ENCODE measurements around the gene KIF13A. TPM values are rescaled to one million over a fixed set of nuclear protein-coding genes. Genes with fewer than 3 reads are reported as not detected.

The KIF13A gene
- total RNA-seq, 2 experiments from 2014 or later = 0.91 to 1.4 TPM

GRCh38 chr6:17744019-17744756 lies 243.2 kb downstream of the KIF13A start:
- no peak for ATAC-seq (ENCODE audit: poor library complexity)
- CTCF ChIA-PET = interaction anchor here (0.9 to 1.0 kb wide), 2 partner anchors 51 to 60 kb away, joined by 3 to 4 read pairs; no protein-coding TSS in a partner anchor
- intact Hi-C loops (cut with DNase I, micrococcal nuclease) = no loop called here
- peaks cover 2% of the 10 kb centered on the region for H3K9me3 Mint-ChIP-seq
- DNase-seq = no peak
- no peaks in the 10 kb centered on the region for H3K36me3 Mint-ChIP-seq (ENCODE audit: low read depth)
- TF ChIP-seq, protein P1, sequence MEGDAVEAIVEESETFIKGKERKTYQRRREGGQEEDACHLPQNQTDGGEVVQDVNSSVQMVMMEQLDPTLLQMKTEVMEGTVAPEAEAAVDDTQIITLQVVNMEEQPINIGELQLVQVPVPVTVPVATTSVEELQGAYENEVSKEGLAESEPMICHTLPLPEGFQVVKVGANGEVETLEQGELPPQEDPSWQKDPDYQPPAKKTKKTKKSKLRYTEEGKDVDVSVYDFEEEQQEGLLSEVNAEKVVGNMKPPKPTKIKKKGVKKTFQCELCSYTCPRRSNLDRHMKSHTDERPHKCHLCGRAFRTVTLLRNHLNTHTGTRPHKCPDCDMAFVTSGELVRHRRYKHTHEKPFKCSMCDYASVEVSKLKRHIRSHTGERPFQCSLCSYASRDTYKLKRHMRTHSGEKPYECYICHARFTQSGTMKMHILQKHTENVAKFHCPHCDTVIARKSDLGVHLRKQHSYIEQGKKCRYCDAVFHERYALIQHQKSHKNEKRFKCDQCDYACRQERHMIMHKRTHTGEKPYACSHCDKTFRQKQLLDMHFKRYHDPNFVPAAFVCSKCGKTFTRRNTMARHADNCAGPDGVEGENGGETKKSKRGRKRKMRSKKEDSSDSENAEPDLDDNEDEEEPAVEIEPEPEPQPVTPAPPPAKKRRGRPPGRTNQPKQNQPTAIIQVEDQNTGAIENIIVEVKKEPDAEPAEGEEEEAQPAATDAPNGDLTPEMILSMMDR (IDR thresholded peaks at IDR 0.05) = no peak
- Histone ChIP-seq H3K4me3 (ENCODE audit: low read length) (no peak overlapping the region), H3K9me3 (ENCODE audit: control insufficient read depth in 1 of 2, insufficient read depth in 1 of 2, low read length in 2 of 2) (peaks cover 0 to 6% of the 10 kb centered on the region in 2 experiments), H3K27me3 (ENCODE audit: control insufficient read depth in 1 of 2, insufficient read depth in 2 of 2, low read length in 2 of 2) (peaks cover 0 to 4% of the 10 kb centered on the region in 2 experiments), H3K36me3 (ENCODE audit: insufficient read depth, low read length) (no peaks in the 10 kb centered on the region), H3K27ac (ENCODE audit: low read depth in 1 of 2, low read length in 2 of 2) (no peak overlapping the region), H3K4me1 (ENCODE audit: insufficient read depth, low read length) (no peaks in the 10 kb centered on the region)
- H3K4me1 Mint-ChIP-seq (ENCODE audit: low read depth) = peaks cover 3% of the 10 kb centered on the region
- no peak overlapping the region for H3K27ac Mint-ChIP-seq
- peaks cover 7% of the 10 kb centered on the region for H3K27me3 Mint-ChIP-seq
- POLR2A ChIA-PET = interaction anchor here (0.7 to 1.1 kb wide), 2 partner anchors 10 to 144 kb away, joined by 3 to 5 read pairs; partner anchors contain the start of gene FAM8A1
- H3K4me3 Mint-ChIP-seq = no peak overlapping the region

DNA sequence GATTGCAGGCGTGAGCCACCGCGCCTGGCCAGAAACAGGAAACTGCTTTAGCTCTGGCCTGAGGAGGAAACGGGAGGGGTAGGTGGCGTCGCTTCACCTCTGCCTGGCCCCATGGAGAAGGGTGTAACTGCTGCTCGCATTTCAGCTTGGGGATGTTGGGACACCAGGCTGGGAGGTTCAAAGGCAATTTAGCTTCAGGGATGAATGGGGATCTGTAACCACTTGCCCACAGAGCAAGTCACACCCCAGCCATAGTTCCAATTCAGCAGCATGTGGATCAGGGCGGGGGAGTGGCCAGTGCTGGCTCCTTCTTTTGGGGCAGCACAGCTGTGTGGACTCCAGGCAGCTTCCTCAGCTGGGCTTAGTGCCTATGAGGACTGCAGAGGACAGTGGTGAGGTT lies 245.9 kb downstream of the KIF13A start:
- DNase-seq = no peak
- H3K9me3 Mint-ChIP-seq = peaks cover 11% of the 10 kb centered on the region
- TF ChIP-seq, protein P1 (IDR thresholded peaks at IDR 0.05) = no peak
- no peak overlapping the region for H3K27ac ChIP-seq (ENCODE audit: low read depth in 1 of 2, low read length in 2 of 2)
- no peaks in the 10 kb centered on the region for H3K4me1 ChIP-seq (ENCODE audit: insufficient read depth, low read length)
- no peak overlapping the region for H3K27ac Mint-ChIP-seq
- peaks cover 3% of the 10 kb centered on the region for H3K4me1 Mint-ChIP-seq (ENCODE audit: low read depth)
- intact Hi-C loops (cut with DNase I, micrococcal nuclease) = no loop called here
- H3K4me3 Mint-ChIP-seq = no peak overlapping the region
- no peaks in the 10 kb centered on the region for H3K36me3 Mint-ChIP-seq (ENCODE audit: low read depth)
- H3K4me3 ChIP-seq (ENCODE audit: low read length) = no peak overlapping the region
- peaks cover 0 to 4% of the 10 kb centered on the region in 2 experiments for H3K27me3 ChIP-seq (ENCODE audit: control insufficient read depth in 1 of 2, insufficient read depth in 2 of 2, low read length in 2 of 2)
- CTCF ChIA-PET = no interaction called here
- POLR2A ChIA-PET = no interaction called here
- H3K9me3 ChIP-seq (ENCODE audit: control insufficient read depth in 1 of 2, insufficient read depth in 1 of 2, low read length in 2 of 2) = peaks cover 10 to 14% of the 10 kb centered on the region in 2 experiments
- ATAC-seq (ENCODE audit: poor library complexity) = no peak
- H3K36me3 ChIP-seq (ENCODE audit: insufficient read depth, low read length) = no peaks in the 10 kb centered on the region
- H3K27me3 Mint-ChIP-seq = peaks cover 7% of the 10 kb centered on the region

- no peak for ATAC-seq (ENCODE audit: poor library complexity)
- intact Hi-C loops (cut with DNase I, micrococcal nuclease) = no loop called here
- no peak overlapping the region for H3K4me3 Mint-ChIP-seq
- Histone ChIP-seq H3K4me1 (ENCODE audit: insufficient read depth, low read length) (no peaks in the 10 kb centered on the region), H3K4me3 (ENCODE audit: low read length) (no peak overlapping the region), H3K27ac (ENCODE audit: low read depth in 1 of 2, low read length in 2 of 2) (no peak overlapping the region), H3K27me3 (ENCODE audit: control insufficient read depth in 1 of 2, insufficient read depth in 2 of 2, low read length in 2 of 2) (peaks cover 0 to 4% of the 10 kb centered on the region in 2 experiments), H3K36me3 (ENCODE audit: insufficient read depth, low read length) (no peaks in the 10 kb centered on the region), H3K9me3 (ENCODE audit: control insufficient read depth in 1 of 2, insufficient read depth in 1 of 2, low read length in 2 of 2) (peaks cover 14 to 15% of the 10 kb centered on the region in 2 experiments)
- H3K36me3 Mint-ChIP-seq (ENCODE audit: low read depth) = no peaks in the 10 kb centered on the region
- TF ChIP-seq, protein P1 (IDR thresholded peaks at IDR 0.05) = no peak
- peaks cover 3% of the 10 kb centered on the region for H3K4me1 Mint-ChIP-seq (ENCODE audit: low read depth)
- ChIA-PET CTCF (no interaction called here), POLR2A (no interaction called here)
- no peak for DNase-seq
- no peak overlapping the region for H3K27ac Mint-ChIP-seq
- H3K27me3 Mint-ChIP-seq = peaks cover 7% of the 10 kb centered on the region
- H3K9me3 Mint-ChIP-seq = peaks cover 11% of the 10 kb centered on the region
Observed at GRCh38 chr6:17740559-17741220, 246.7 kb downstream of the KIF13A start.

Measured in CD4-positive, alpha-beta T cell (primary cell).